ENCODE measurements around the gene TMEM89.

GRCh38 chr3:48584836-48585235 lies 36.7 kb downstream of the TMEM89 start:
- TF ChIP-seq ZBTB26 (tag by site-specific recombination; optimal IDR thresholded peaks at IDR 0.05): no peak
- no peak for TF ChIP-seq ZNF792 (tag by site-specific recombination; IDR thresholded peaks at IDR 0.05)
- TF ChIP-seq CTCF (tag by site-specific recombination; IDR thresholded peaks at IDR 0.05): no peak
- TF ChIP-seq FEZF1 (tag by site-specific recombination; IDR thresholded peaks at IDR 0.05): no peak
- TF ChIP-seq ZBTB7A (tag by site-specific recombination; IDR thresholded peaks at IDR 0.05; ENCODE audit: low read depth): no peak
- TF ChIP-seq ZNF624 (tag by site-specific recombination; IDR thresholded peaks at IDR 0.05): no peak
- no peak for TF ChIP-seq SP2 (tag by site-specific recombination; IDR thresholded peaks at IDR 0.05)
- no peak for TF ChIP-seq ZBTB1 (tag by site-specific recombination; IDR thresholded peaks at IDR 0.05)
- TF ChIP-seq, protein P1, sequence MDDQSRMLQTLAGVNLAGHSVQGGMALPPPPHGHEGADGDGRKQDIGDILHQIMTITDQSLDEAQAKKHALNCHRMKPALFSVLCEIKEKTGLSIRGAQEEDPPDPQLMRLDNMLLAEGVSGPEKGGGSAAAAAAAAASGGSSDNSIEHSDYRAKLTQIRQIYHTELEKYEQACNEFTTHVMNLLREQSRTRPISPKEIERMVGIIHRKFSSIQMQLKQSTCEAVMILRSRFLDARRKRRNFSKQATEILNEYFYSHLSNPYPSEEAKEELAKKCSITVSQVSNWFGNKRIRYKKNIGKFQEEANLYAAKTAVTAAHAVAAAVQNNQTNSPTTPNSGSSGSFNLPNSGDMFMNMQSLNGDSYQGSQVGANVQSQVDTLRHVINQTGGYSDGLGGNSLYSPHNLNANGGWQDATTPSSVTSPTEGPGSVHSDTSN (CRISPR knock-in tag; IDR thresholded peaks at IDR 0.05): no peak
- TF ChIP-seq, protein P2, sequence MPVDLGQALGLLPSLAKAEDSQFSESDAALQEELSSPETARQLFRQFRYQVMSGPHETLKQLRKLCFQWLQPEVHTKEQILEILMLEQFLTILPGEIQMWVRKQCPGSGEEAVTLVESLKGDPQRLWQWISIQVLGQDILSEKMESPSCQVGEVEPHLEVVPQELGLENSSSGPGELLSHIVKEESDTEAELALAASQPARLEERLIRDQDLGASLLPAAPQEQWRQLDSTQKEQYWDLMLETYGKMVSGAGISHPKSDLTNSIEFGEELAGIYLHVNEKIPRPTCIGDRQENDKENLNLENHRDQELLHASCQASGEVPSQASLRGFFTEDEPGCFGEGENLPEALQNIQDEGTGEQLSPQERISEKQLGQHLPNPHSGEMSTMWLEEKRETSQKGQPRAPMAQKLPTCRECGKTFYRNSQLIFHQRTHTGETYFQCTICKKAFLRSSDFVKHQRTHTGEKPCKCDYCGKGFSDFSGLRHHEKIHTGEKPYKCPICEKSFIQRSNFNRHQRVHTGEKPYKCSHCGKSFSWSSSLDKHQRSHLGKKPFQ (tag by site-specific recombination; IDR thresholded peaks at IDR 0.05): no peak
- TF ChIP-seq ZNF639 (tag by site-specific recombination; IDR thresholded peaks at IDR 0.05): no peak
- no peak for TF ChIP-seq ZNF114 (tag by site-specific recombination; IDR thresholded peaks at IDR 0.05)
- TF ChIP-seq, protein P3, sequence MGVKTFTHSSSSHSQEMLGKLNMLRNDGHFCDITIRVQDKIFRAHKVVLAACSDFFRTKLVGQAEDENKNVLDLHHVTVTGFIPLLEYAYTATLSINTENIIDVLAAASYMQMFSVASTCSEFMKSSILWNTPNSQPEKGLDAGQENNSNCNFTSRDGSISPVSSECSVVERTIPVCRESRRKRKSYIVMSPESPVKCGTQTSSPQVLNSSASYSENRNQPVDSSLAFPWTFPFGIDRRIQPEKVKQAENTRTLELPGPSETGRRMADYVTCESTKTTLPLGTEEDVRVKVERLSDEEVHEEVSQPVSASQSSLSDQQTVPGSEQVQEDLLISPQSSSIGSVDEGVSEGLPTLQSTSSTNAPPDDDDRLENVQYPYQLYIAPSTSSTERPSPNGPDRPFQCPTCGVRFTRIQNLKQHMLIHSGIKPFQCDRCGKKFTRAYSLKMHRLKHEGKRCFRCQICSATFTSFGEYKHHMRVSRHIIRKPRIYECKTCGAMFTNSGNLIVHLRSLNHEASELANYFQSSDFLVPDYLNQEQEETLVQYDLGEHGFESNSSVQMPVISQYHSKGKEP (tag by site-specific recombination; IDR thresholded peaks at IDR 0.05): no peak
- no peak for TF ChIP-seq SP7 (tag by site-specific recombination; IDR thresholded peaks at IDR 0.05)

Data from HEK293 (cell line).